Mammary epithelial cell (primary cell): ENCODE data around the gene RELA.

Experiments
- CTCF ChIP-seq, 2 donors: IDR thresholded peaks in 1 of 2; conservative IDR thresholded peaks in 1 of 2; 2 replicates each; pipeline ENCODE4 v1.5.1; 2011 to 2012; ENCODE audit warnings: inconsistent platforms in 2 of 2, low read length in 2 of 2, mild to moderate bottlenecking in 2 of 2, control low read depth in 1 of 2, low read depth in 1 of 2; ENCODE audit not compliant: insufficient read depth in 1 of 2; ENCODE audit errors: extremely low read depth in 1 of 2
- EZH2 ChIP-seq: IDR thresholded peaks from 2 replicates; pipeline ENCODE4 v1.6.1; 2012; ENCODE audit warnings: low read length, inconsistent platforms, borderline replicate concordance

- TF ChIP-seq CTCF (conservative IDR thresholded peaks at IDR 0.05 in 1 of 2, IDR thresholded peaks at IDR 0.05 in 1 of 2; ENCODE audit: extremely low read depth in 1 of 2, insufficient read depth in 1 of 2, low read depth in 1 of 2, low read length in 2 of 2) (no peak), EZH2 (no peak)
Observed at GRCh38 chr11:65657426-65657825, 5.3 kb downstream of the RELA start.
